Activated naive CD8-positive, alpha-beta T cell (primary cell): ENCODE results near the gene MYDGF.
A peak's percentile ranks its signal among the peaks of the same experiment; 100 is the strongest.

ENCODE experiments used
- H3K27ac Mint-ChIP-seq: one replicate; pipeline ENCODE4 v1.8.0; 2021; ENCODE audit warnings: mixed read lengths
- H3K27me3 Mint-ChIP-seq: one replicate; pipeline ENCODE4 v1.8.0; 2021; ENCODE audit warnings: mixed read lengths
- H3K36me3 Mint-ChIP-seq: one replicate; pipeline ENCODE4 v1.8.0; 2021; ENCODE audit warnings: mixed read lengths
- H3K4me1 Mint-ChIP-seq: one replicate; pipeline ENCODE4 v1.8.0; 2021; ENCODE audit warnings: low read depth, mixed read lengths
- H3K4me3 Mint-ChIP-seq: one replicate; pipeline ENCODE4 v1.8.0; 2021; ENCODE audit warnings: mild to moderate bottlenecking, mixed read lengths
- H3K9me3 Mint-ChIP-seq: one replicate; pipeline ENCODE4 v1.8.0; 2021; ENCODE audit warnings: low read depth, mixed read lengths

Gene MYDGF

GRCh38 chr19:4671185-4671851, 1.2 kb upstream of the MYDGF start:
- peaks cover 11% of the 10 kb centered on the region for H3K4me1 Mint-ChIP-seq
- no peaks in the 10 kb centered on the region for H3K27me3 Mint-ChIP-seq
- no peaks in the 10 kb centered on the region for H3K9me3 Mint-ChIP-seq
- H3K27ac Mint-ChIP-seq: no peak overlapping the region
- H3K4me3 Mint-ChIP-seq: peak overlapping the region; percentile 47
- no peaks in the 10 kb centered on the region for H3K36me3 Mint-ChIP-seq

GRCh38 chr19:4664642-4665041, 5.5 kb downstream of the MYDGF start:
- Mint-ChIP-seq H3K9me3 (no peaks in the 10 kb centered on the region), H3K27me3 (no peaks in the 10 kb centered on the region), H3K4me1 (peaks cover 10% of the 10 kb centered on the region), H3K4me3 (no peak overlapping the region), H3K36me3 (no peaks in the 10 kb centered on the region), H3K27ac (peak overlapping the region; percentile 10)

GRCh38 chr19:4662812-4663211, 7.3 kb downstream of the MYDGF start:
- no peaks in the 10 kb centered on the region for H3K4me1 Mint-ChIP-seq
- no peak overlapping the region for H3K4me3 Mint-ChIP-seq
- H3K27ac Mint-ChIP-seq: no peak overlapping the region
- H3K27me3 Mint-ChIP-seq: no peaks in the 10 kb centered on the region
- H3K36me3 Mint-ChIP-seq: no peaks in the 10 kb centered on the region
- no peaks in the 10 kb centered on the region for H3K9me3 Mint-ChIP-seq

- no peaks in the 10 kb centered on the region for H3K27me3 Mint-ChIP-seq
- no peaks in the 10 kb centered on the region for H3K9me3 Mint-ChIP-seq
- no peak overlapping the region for H3K4me3 Mint-ChIP-seq
- H3K4me1 Mint-ChIP-seq: no peaks in the 10 kb centered on the region
- H3K27ac Mint-ChIP-seq: no peak overlapping the region
- H3K36me3 Mint-ChIP-seq: no peaks in the 10 kb centered on the region
Measured at GRCh38 chr19:4662020-4662695, 8.0 kb downstream of the MYDGF start.

GRCh38 chr19:4660993-4661392, 9.1 kb downstream of the MYDGF start:
- Mint-ChIP-seq H3K9me3 (no peaks in the 10 kb centered on the region), H3K4me3 (peak overlapping the region; percentile 5), H3K36me3 (no peaks in the 10 kb centered on the region), H3K27ac (no peak overlapping the region), H3K27me3 (no peaks in the 10 kb centered on the region), H3K4me1 (no peaks in the 10 kb centered on the region)

GRCh38 chr19:4660181-4660791, 9.9 kb downstream of the MYDGF start:
- H3K27me3 Mint-ChIP-seq: no peaks in the 10 kb centered on the region
- H3K9me3 Mint-ChIP-seq: no peaks in the 10 kb centered on the region
- H3K27ac Mint-ChIP-seq: no peak overlapping the region
- no peaks in the 10 kb centered on the region for H3K36me3 Mint-ChIP-seq
- no peak overlapping the region for H3K4me3 Mint-ChIP-seq
- no peaks in the 10 kb centered on the region for H3K4me1 Mint-ChIP-seq

GRCh38 chr19:4657835-4658234, 12.3 kb downstream of the MYDGF start:
- H3K27me3 Mint-ChIP-seq: no peaks in the 10 kb centered on the region
- H3K4me1 Mint-ChIP-seq: no peaks in the 10 kb centered on the region
- H3K36me3 Mint-ChIP-seq: peaks cover 2% of the 10 kb centered on the region
- no peak overlapping the region for H3K27ac Mint-ChIP-seq
- H3K4me3 Mint-ChIP-seq: no peak overlapping the region
- H3K9me3 Mint-ChIP-seq: no peaks in the 10 kb centered on the region

GRCh38 chr19:4657262-4657661, 12.9 kb downstream of the MYDGF start:
- H3K27ac Mint-ChIP-seq: no peak overlapping the region
- H3K36me3 Mint-ChIP-seq: peaks cover 2% of the 10 kb centered on the region
- H3K27me3 Mint-ChIP-seq: no peaks in the 10 kb centered on the region
- no peaks in the 10 kb centered on the region for H3K4me1 Mint-ChIP-seq
- no peak overlapping the region for H3K4me3 Mint-ChIP-seq
- no peaks in the 10 kb centered on the region for H3K9me3 Mint-ChIP-seq

GRCh38 chr19:4656102-4656501, 14.0 kb downstream of the MYDGF start:
- Mint-ChIP-seq H3K4me3 (no peak overlapping the region), H3K27me3 (no peaks in the 10 kb centered on the region), H3K4me1 (no peaks in the 10 kb centered on the region), H3K36me3 (peaks cover 2% of the 10 kb centered on the region), H3K9me3 (no peaks in the 10 kb centered on the region), H3K27ac (no peak overlapping the region)

- peak overlapping the region; percentile 56 for H3K27ac Mint-ChIP-seq
- H3K4me1 Mint-ChIP-seq: no peaks in the 10 kb centered on the region
- H3K27me3 Mint-ChIP-seq: no peaks in the 10 kb centered on the region
- no peaks in the 10 kb centered on the region for H3K9me3 Mint-ChIP-seq
- H3K36me3 Mint-ChIP-seq: peaks cover 2% of the 10 kb centered on the region
- H3K4me3 Mint-ChIP-seq: no peak overlapping the region
Measured at GRCh38 chr19:4654437-4655361, 15.4 kb downstream of the MYDGF start.

GRCh38 chr19:4653793-4654436, 16.2 kb downstream of the MYDGF start:
- H3K27me3 Mint-ChIP-seq: no peaks in the 10 kb centered on the region
- peaks cover 2% of the 10 kb centered on the region for H3K36me3 Mint-ChIP-seq
- peaks cover 3% of the 10 kb centered on the region for H3K4me1 Mint-ChIP-seq
- no peak overlapping the region for H3K4me3 Mint-ChIP-seq
- no peaks in the 10 kb centered on the region for H3K9me3 Mint-ChIP-seq
- H3K27ac Mint-ChIP-seq: no peak overlapping the region

- Mint-ChIP-seq H3K9me3 (no peaks in the 10 kb centered on the region), H3K4me3 (no peak overlapping the region), H3K27me3 (no peaks in the 10 kb centered on the region), H3K4me1 (peaks cover 3% of the 10 kb centered on the region), H3K36me3 (peaks cover 2% of the 10 kb centered on the region), H3K27ac (no peak overlapping the region)
Measured at GRCh38 chr19:4652075-4652474, 18.1 kb downstream of the MYDGF start.

- no peaks in the 10 kb centered on the region for H3K9me3 Mint-ChIP-seq
- peaks cover 3% of the 10 kb centered on the region for H3K4me1 Mint-ChIP-seq
- no peak overlapping the region for H3K4me3 Mint-ChIP-seq
- H3K27ac Mint-ChIP-seq: peak overlapping the region; percentile 76
- H3K36me3 Mint-ChIP-seq: peaks cover under 1% of the 10 kb centered on the region
- no peaks in the 10 kb centered on the region for H3K27me3 Mint-ChIP-seq
Measured at GRCh38 chr19:4650159-4650558, 20.0 kb downstream of the MYDGF start.

- H3K36me3 Mint-ChIP-seq: no peaks in the 10 kb centered on the region
- H3K4me3 Mint-ChIP-seq: no peak overlapping the region
- H3K27ac Mint-ChIP-seq: no peak overlapping the region
- no peaks in the 10 kb centered on the region for H3K9me3 Mint-ChIP-seq
- H3K27me3 Mint-ChIP-seq: no peaks in the 10 kb centered on the region
- H3K4me1 Mint-ChIP-seq: peaks cover 3% of the 10 kb centered on the region
Measured at GRCh38 chr19:4649392-4650047, 20.6 kb downstream of the MYDGF start.
